Right forelimb (tissue), 1 donor: ENCODE data around the gene SAP30.

Experiments used
- DNase-seq: peaks from one replicate; pipeline ENCODE4 v3.0.0-alpha.2; 2018

The SAP30 gene

GRCh38 chr4:173415885-173416653, 45.3 kb downstream of the SAP30 start:
- DNase-seq = no peak

GRCh38 chr4:173417833-173418232, 47.1 kb downstream of the SAP30 start:
- no peak for DNase-seq

GRCh38 chr4:173418639-173419038, 47.9 kb downstream of the SAP30 start:
- no peak for DNase-seq

GRCh38 chr4:173420324-173420752, 49.6 kb downstream of the SAP30 start:
- no peak for DNase-seq

GRCh38 chr4:173420801-173421200, 50.0 kb downstream of the SAP30 start:
- DNase-seq = no peak

GRCh38 chr4:173424899-173425805, 54.4 kb downstream of the SAP30 start:
- no peak for DNase-seq

GRCh38 chr4:173426064-173426463, 55.3 kb downstream of the SAP30 start:
- no peak for DNase-seq
